ENCODE results near the gene FRMPD1.

Gene FRMPD1

DNA sequence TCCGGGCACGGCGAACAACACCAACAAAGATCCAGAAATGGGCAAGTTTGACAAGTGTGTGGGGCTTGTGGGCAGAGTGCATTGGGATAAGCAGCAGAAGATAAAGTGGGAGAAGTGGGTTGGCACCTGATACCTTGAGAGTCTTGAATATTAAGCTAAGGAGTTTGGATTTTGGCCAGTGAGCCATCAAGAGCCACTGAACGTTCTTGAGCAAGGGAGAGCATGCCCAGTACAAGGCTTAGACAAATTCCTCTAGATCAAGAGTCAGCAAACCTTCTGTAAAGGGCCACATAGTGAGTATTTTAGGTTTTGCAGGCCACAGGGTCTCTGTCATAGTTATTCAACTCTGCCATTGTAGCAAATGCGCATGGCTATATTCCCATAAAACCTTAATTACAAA is 76.3 kb downstream of the FRMPD1 start:
- ATAC-seq, result no peak

DNA sequence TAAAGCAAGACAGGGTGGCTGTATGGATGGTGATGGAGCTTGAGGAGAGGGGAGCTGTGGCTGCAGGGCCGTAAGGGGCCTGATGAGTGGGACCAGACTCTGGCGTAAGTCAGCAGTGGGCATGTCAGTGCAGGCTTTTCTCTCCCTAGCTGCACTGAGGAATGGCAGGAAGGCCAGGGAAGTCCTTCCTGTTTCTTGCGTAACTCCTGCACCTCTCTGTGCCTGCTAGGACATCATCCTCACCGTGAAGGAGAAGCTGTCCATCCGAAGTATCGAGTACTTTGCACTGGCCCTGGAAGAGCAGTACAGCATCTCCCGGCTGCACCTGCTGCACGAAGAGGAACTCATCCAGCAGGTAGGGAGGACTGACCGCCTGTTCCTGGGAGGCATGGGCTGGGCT is 78.7 kb downstream of the FRMPD1 start:
- TF ChIP-seq TOX (CRISPR knock-in tag; IDR thresholded peaks at IDR 0.05; ENCODE audit: borderline replicate concordance), result no peak
- TF ChIP-seq ARNTL (CRISPR knock-in tag; IDR thresholded peaks at IDR 0.05; ENCODE audit: borderline replicate concordance, low read depth), result no peak
- TF ChIP-seq ZFP3 (CRISPR knock-in tag; IDR thresholded peaks at IDR 0.05), result no peak
- no peak for TF ChIP-seq CSDC2 (CRISPR knock-in tag; IDR thresholded peaks at IDR 0.05)
- no peak for TF ChIP-seq BACH2 (CRISPR knock-in tag; IDR thresholded peaks at IDR 0.05; ENCODE audit: borderline replicate concordance)
- no peak for TF ChIP-seq PPARA (CRISPR knock-in tag; IDR thresholded peaks at IDR 0.05; ENCODE audit: borderline replicate concordance)
- no peak for TF ChIP-seq TCF4 (CRISPR knock-in tag; IDR thresholded peaks at IDR 0.05; ENCODE audit: borderline replicate concordance)
- no peak for TF ChIP-seq ZC3H10 (CRISPR knock-in tag; IDR thresholded peaks at IDR 0.05)
- no peak for TF ChIP-seq ISL1 (CRISPR knock-in tag; IDR thresholded peaks at IDR 0.05)
- TF ChIP-seq, protein P1, sequence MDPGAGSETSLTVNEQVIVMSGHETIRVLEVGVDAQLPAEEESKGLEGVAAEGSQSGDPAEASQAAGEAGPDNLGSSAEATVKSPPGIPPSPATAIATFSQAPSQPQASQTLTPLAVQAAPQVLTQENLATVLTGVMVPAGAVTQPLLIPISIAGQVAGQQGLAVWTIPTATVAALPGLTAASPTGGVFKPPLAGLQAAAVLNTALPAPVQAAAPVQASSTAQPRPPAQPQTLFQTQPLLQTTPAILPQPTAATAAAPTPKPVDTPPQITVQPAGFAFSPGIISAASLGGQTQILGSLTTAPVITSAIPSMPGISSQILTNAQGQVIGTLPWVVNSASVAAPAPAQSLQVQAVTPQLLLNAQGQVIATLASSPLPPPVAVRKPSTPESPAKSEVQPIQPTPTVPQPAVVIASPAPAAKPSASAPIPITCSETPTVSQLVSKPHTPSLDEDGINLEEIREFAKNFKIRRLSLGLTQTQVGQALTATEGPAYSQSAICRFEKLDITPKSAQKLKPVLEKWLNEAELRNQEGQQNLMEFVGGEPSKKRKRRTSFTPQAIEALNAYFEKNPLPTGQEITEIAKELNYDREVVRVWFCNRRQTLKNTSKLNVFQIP (CRISPR knock-in tag; IDR thresholded peaks at IDR 0.05; ENCODE audit: borderline replicate concordance, low read depth), result no peak
- no peak for TF ChIP-seq SNAI2 (CRISPR knock-in tag; IDR thresholded peaks at IDR 0.05)
- no peak for TF ChIP-seq ZNF565 (CRISPR knock-in tag; conservative IDR thresholded peaks at IDR 0.05; ENCODE audit: low read depth)
- TF ChIP-seq, protein P2, sequence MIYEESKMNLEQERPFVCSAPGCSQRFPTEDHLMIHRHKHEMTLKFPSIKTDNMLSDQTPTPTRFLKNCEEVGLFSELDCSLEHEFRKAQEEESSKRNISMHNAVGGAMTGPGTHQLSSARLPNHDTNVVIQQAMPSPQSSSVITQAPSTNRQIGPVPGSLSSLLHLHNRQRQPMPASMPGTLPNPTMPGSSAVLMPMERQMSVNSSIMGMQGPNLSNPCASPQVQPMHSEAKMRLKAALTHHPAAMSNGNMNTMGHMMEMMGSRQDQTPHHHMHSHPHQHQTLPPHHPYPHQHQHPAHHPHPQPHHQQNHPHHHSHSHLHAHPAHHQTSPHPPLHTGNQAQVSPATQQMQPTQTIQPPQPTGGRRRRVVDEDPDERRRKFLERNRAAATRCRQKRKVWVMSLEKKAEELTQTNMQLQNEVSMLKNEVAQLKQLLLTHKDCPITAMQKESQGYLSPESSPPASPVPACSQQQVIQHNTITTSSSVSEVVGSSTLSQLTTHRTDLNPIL (CRISPR knock-in tag; IDR thresholded peaks at IDR 0.05; ENCODE audit: low read depth), result no peak
- no peak for TF ChIP-seq ESRRG (CRISPR knock-in tag; IDR thresholded peaks at IDR 0.05)
- TF ChIP-seq, protein P3, sequence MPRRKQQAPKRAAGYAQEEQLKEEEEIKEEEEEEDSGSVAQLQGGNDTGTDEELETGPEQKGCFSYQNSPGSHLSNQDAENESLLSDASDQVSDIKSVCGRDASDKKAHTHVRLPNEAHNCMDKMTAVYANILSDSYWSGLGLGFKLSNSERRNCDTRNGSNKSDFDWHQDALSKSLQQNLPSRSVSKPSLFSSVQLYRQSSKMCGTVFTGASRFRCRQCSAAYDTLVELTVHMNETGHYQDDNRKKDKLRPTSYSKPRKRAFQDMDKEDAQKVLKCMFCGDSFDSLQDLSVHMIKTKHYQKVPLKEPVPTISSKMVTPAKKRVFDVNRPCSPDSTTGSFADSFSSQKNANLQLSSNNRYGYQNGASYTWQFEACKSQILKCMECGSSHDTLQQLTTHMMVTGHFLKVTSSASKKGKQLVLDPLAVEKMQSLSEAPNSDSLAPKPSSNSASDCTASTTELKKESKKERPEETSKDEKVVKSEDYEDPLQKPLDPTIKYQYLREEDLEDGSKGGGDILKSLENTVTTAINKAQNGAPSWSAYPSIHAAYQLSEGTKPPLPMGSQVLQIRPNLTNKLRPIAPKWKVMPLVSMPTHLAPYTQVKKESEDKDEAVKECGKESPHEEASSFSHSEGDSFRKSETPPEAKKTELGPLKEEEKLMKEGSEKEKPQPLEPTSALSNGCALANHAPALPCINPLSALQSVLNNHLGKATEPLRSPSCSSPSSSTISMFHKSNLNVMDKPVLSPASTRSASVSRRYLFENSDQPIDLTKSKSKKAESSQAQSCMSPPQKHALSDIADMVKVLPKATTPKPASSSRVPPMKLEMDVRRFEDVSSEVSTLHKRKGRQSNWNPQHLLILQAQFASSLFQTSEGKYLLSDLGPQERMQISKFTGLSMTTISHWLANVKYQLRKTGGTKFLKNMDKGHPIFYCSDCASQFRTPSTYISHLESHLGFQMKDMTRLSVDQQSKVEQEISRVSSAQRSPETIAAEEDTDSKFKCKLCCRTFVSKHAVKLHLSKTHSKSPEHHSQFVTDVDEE (CRISPR knock-in tag; IDR thresholded peaks at IDR 0.05), result no peak
- TF ChIP-seq RARB (CRISPR knock-in tag; IDR thresholded peaks at IDR 0.05), result no peak
- TF ChIP-seq GLIS3 (CRISPR knock-in tag; IDR thresholded peaks at IDR 0.05), result no peak
- no peak for ATAC-seq

More for the DNA sequence above, 76.3 kb downstream of the FRMPD1 start:
- TF ChIP-seq OSR1 (CRISPR knock-in tag; IDR thresholded peaks at IDR 0.05) (no peak), ZFP3 (CRISPR knock-in tag; IDR thresholded peaks at IDR 0.05) (no peak), RARB (CRISPR knock-in tag; IDR thresholded peaks at IDR 0.05) (no peak), TOX (CRISPR knock-in tag; IDR thresholded peaks at IDR 0.05; ENCODE audit: borderline replicate concordance) (no peak)

DNA sequence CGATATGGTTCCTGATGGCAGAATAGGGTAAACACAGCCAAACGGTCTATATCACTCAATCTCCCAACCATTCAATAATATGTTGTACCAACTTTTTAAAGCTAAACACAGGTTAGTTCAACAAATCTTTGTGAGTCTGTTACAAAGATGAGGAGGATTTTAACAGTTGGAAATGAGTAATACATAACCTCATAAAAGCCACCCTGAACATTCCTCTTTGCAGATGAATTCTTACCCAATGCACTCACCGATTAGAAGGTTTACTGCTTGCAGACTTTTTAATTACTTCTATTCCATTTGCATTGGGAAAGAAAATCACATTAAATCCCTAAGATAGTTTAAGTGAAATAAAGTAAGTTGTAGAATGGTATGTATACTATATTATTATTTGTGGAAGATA is 79.5 kb downstream of the FRMPD1 start:
- ATAC-seq, result no peak
- TF ChIP-seq ZNF565 (CRISPR knock-in tag; conservative IDR thresholded peaks at IDR 0.05; ENCODE audit: low read depth) (no peak), RARB (CRISPR knock-in tag; IDR thresholded peaks at IDR 0.05) (no peak), ZNF70 (CRISPR knock-in tag; IDR thresholded peaks at IDR 0.05) (no peak), ARNTL (CRISPR knock-in tag; IDR thresholded peaks at IDR 0.05; ENCODE audit: borderline replicate concordance, low read depth) (no peak)

DNA sequence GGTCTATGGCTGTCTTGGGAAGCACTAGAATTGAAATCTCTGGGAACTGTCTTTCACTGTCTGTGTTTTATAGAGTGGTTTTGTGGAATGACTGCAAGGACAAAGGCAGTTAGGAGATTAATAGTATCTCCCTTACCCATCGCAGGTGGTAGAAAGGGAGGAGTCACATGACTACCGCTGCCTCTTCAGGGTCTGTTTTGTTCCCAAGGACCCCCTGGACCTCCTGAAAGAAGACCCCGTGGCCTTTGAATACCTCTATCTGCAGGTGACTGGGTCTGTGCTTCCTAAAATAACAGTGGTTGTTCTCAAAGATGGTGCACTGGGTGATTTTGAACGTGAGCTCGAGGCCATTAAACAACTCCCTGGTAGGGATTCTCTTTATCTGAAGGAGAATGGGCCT is 80.1 kb downstream of the FRMPD1 start:
- no peak for ATAC-seq
- no peak for TF ChIP-seq ESRRG (CRISPR knock-in tag; IDR thresholded peaks at IDR 0.05)
- TF ChIP-seq ZNF70 (CRISPR knock-in tag; IDR thresholded peaks at IDR 0.05), result no peak
- TF ChIP-seq OSR1 (CRISPR knock-in tag; IDR thresholded peaks at IDR 0.05), result no peak
- no peak for TF ChIP-seq TOX (CRISPR knock-in tag; IDR thresholded peaks at IDR 0.05; ENCODE audit: borderline replicate concordance)
- TF ChIP-seq ZNF8 (CRISPR knock-in tag; IDR thresholded peaks at IDR 0.05), result no peak
- TF ChIP-seq ISL1 (CRISPR knock-in tag; IDR thresholded peaks at IDR 0.05), result no peak
- TF ChIP-seq SNAI2 (CRISPR knock-in tag; IDR thresholded peaks at IDR 0.05), result no peak
- TF ChIP-seq, protein P2 (CRISPR knock-in tag; IDR thresholded peaks at IDR 0.05; ENCODE audit: low read depth), result no peak
- TF ChIP-seq, protein P4, sequence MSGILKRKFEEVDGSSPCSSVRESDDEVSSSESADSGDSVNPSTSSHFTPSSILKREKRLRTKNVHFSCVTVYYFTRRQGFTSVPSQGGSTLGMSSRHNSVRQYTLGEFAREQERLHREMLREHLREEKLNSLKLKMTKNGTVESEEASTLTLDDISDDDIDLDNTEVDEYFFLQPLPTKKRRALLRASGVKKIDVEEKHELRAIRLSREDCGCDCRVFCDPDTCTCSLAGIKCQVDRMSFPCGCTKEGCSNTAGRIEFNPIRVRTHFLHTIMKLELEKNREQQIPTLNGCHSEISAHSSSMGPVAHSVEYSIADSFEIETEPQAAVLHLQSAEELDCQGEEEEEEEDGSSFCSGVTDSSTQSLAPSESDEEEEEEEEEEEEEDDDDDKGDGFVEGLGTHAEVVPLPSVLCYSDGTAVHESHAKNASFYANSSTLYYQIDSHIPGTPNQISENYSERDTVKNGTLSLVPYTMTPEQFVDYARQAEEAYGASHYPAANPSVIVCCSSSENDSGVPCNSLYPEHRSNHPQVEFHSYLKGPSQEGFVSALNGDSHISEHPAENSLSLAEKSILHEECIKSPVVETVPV (CRISPR knock-in tag; IDR thresholded peaks at IDR 0.05), result no peak
- TF ChIP-seq CSDC2 (CRISPR knock-in tag; IDR thresholded peaks at IDR 0.05), result no peak
- TF ChIP-seq, protein P3 (CRISPR knock-in tag; IDR thresholded peaks at IDR 0.05), result no peak
- no peak for TF ChIP-seq RARB (CRISPR knock-in tag; IDR thresholded peaks at IDR 0.05)
- no peak for TF ChIP-seq TCF4 (CRISPR knock-in tag; IDR thresholded peaks at IDR 0.05; ENCODE audit: borderline replicate concordance)
- TF ChIP-seq, protein P1 (CRISPR knock-in tag; IDR thresholded peaks at IDR 0.05; ENCODE audit: borderline replicate concordance, low read depth), result no peak
- no peak for TF ChIP-seq PPARA (CRISPR knock-in tag; IDR thresholded peaks at IDR 0.05; ENCODE audit: borderline replicate concordance)

Data from SK-N-SH treated with all-trans-retinoic acid at 6 μM for 48 hours (cell line).